A549 (cell line): Measurements from ENCODE around the gene DES. TPM values are rescaled to one million over a fixed set of nuclear protein-coding genes. Genes with fewer than 3 reads are reported as not detected.
A peak's percentile ranks its signal among the peaks of the same experiment; 100 is the strongest.

ENCODE experiments used
- ATAC-seq, 2 experiments: fragments of 200-7000 bp in 1 of 2; fragments of >200 bp in 1 of 2; cut with Nextera tagmentation in 1 of 2; cut with Tn5 transposase in 1 of 2; 3 replicates each; pipeline versions ENCODE4 v1.8.0 to v1.9.1; 2018 to 2020; ENCODE audit warnings: mild to moderate bottlenecking in 1 of 2, moderate library complexity in 1 of 2
- CTCF ChIA-PET: fragments of 300-600 bp; sonication (Branson Sonifier 250); formaldehyde crosslinking; extraction: SDS; loops from one replicate; lab custom pipeline; 2021; ENCODE audit warnings: antibody characterized with exemption, inconsistent platforms; lab: Yijun Ruan, JAX
- POLR2A ChIA-PET: fragments of 350-600 bp; formaldehyde crosslinking; extraction: SDS; loops from one replicate; lab custom pipeline; 2021; ENCODE audit warnings: antibody characterized with exemption, inconsistent platforms; lab: Yijun Ruan, JAX
- DNase-seq, 2 experiments: peaks; one replicate each; pipeline versions ENCODE4 v3.0.0 to v3.0.0-alpha.2; 2011 to 2016; ENCODE audit warnings: low read depth in 1 of 2, low spot score in 1 of 2
- FAIRE-seq: peaks from 2 replicates; lab custom pipeline; 2011; peaks lifted over from hg19 to GRCh38; lab: Jason Lieb, UNC
- H3K27ac ChIP-seq, 2 experiments: fragments of >200 bp; sonication (Bioruptor Twin); formaldehyde crosslinking; 3 replicates each; pipeline ENCODE4 v1.5.1; 2016 to 2017
- H3K4me1 ChIP-seq: fragments of >200 bp; sonication (Bioruptor Twin); formaldehyde crosslinking; 3 replicates; pipeline ENCODE4 v1.6.1; 2016
- H3K4me2 ChIP-seq: fragments of >200 bp; sonication (Bioruptor Twin); formaldehyde crosslinking; 3 replicates; pipeline ENCODE4 v1.6.1; 2016
- H3K4me3 ChIP-seq: fragments of >200 bp; sonication (Bioruptor Twin); formaldehyde crosslinking; 3 replicates; pipeline ENCODE4 v1.5.1; 2016
- H3K9me3 ChIP-seq: fragments of >200 bp; sonication (Bioruptor Twin); formaldehyde crosslinking; 3 replicates; pipeline ENCODE4 v1.6.1; 2016
- CEBPB ChIP-seq, 2 experiments: fragments of >200 bp in 1 of 2; sonication (Bioruptor Twin) in 1 of 2; formaldehyde crosslinking in 1 of 2; IDR thresholded peaks; 2 replicates each; pipeline ENCODE4 v1.6.1; 2012 to 2016
- CHD4 ChIP-seq: fragments of 200-600 bp; sonication (generic); IDR thresholded peaks from 2 replicates; pipeline ENCODE4 v1.6.1; 2016; ENCODE audit warnings: antibody characterized with exemption, mild to moderate bottlenecking, borderline replicate concordance
- CTCF ChIP-seq: fragments of >200 bp; sonication (Bioruptor Twin); formaldehyde crosslinking; IDR thresholded peaks from 3 replicates; pipeline ENCODE4 v1.5.1; 2016
- EP300 ChIP-seq, 2 experiments: fragments of >200 bp; sonication (Bioruptor Twin); formaldehyde crosslinking; IDR thresholded peaks; 2 replicates in 1 of 2; 3 replicates in 1 of 2; pipeline ENCODE4 v1.6.1; 2016 to 2017
- ESRRA ChIP-seq: fragments of 150-350 bp; IDR thresholded peaks from 2 replicates; pipeline ENCODE4 v1.6.1; 2014; ENCODE audit warnings: mild to moderate bottlenecking, low read length, borderline replicate concordance
- FOSL2 ChIP-seq, 2 experiments: fragments of 450-650 bp in 1 of 2; fragments of >200 bp in 1 of 2; sonication (Bioruptor Twin) in 1 of 2; formaldehyde crosslinking; IDR thresholded peaks; 2 replicates each; pipeline versions ENCODE4 v1.5.0 to v1.6.1; 2016 to 2020; ENCODE audit warnings: mild to moderate bottlenecking in 1 of 2, moderate library complexity in 1 of 2
- FOXS1 ChIP-seq: fragments of 250-450 bp; sonication (Bioruptor Pico); IDR thresholded peaks from 2 replicates; pipeline ENCODE4 v1.5.0; 2020; ENCODE audit warnings: mild to moderate bottlenecking, moderate library complexity
- GATA3 ChIP-seq: IDR thresholded peaks from 2 replicates; pipeline ENCODE4 v1.6.1; 2012; ENCODE audit warnings: borderline replicate concordance
- HDAC2 ChIP-seq: fragments of 200-600 bp; sonication (generic); IDR thresholded peaks from 2 replicates; pipeline ENCODE4 v1.6.1; 2016
- JUN ChIP-seq, 2 experiments: fragments of >200 bp; sonication (Bioruptor Twin); formaldehyde crosslinking; IDR thresholded peaks; 2 replicates in 1 of 2; 3 replicates in 1 of 2; pipeline ENCODE4 v1.6.1; 2016 to 2017
- JUNB ChIP-seq: fragments of >200 bp; sonication (Bioruptor Twin); formaldehyde crosslinking; IDR thresholded peaks from 2 replicates; pipeline ENCODE4 v1.6.1; 2016
- MAFK ChIP-seq: fragments of 450-650 bp; IDR thresholded peaks from 2 replicates; pipeline ENCODE4 v1.6.1; 2014; ENCODE audit not compliant: partially characterized antibody
- MAX ChIP-seq: IDR thresholded peaks from 2 replicates; pipeline ENCODE4 v1.6.1; 2012
- POLR2A ChIP-seq: IDR thresholded peaks from 2 replicates; pipeline ENCODE4 v1.6.1; 2012; ENCODE audit warnings: mild to moderate bottlenecking, low read length
- POLR2AphosphoS2 ChIP-seq: conservative IDR thresholded peaks from 2 replicates; pipeline ENCODE4 v1.6.1; 2012; ENCODE audit warnings: low read length, improper control_type of control experiment, inconsistent platforms
- RAD21 ChIP-seq, 2 experiments: fragments of >200 bp in 1 of 2; sonication (Bioruptor Twin) in 1 of 2; formaldehyde crosslinking in 1 of 2; IDR thresholded peaks in 1 of 2; conservative IDR thresholded peaks in 1 of 2; 2 replicates in 1 of 2; 3 replicates in 1 of 2; pipeline ENCODE4 v1.6.1; 2012 to 2018; ENCODE audit warnings: inconsistent platforms in 1 of 2
- RARB ChIP-seq: fragments of 250-450 bp; sonication (Bioruptor Pico); IDR thresholded peaks from 2 replicates; pipeline ENCODE4 v1.8.0; 2021; ENCODE audit warnings: mild to moderate bottlenecking, moderate library complexity
- ZFP36 ChIP-seq: fragments of 450-650 bp; IDR thresholded peaks from 2 replicates; pipeline ENCODE4 v1.6.1; 2014; ENCODE audit warnings: borderline replicate concordance; ENCODE audit not compliant: partially characterized antibody
- ZSCAN20 ChIP-seq: fragments of 250-450 bp; sonication (Bioruptor Pico); IDR thresholded peaks from 2 replicates; pipeline ENCODE4 v1.8.0; 2022; ENCODE audit warnings: mild to moderate bottlenecking, moderate library complexity
- WGBS: methylation state at CpG from one replicate; pipeline ENCODE4 v1.1.6; 2017; ENCODE audit errors: missing lambda C conversion rate; 5-methylcytosine and 5-hydroxymethylcytosine counted together
- polyA plus RNA-seq, 4 experiments: library from polyadenylated mRNA; depleted of rRNA in 3 of 4; stranded (reverse); fragments of >200 nt; fragmentation: RNase III in 1 of 4; extraction: RNeasy Plus Mini Kit Qiagen cat#74134 plus additional on column Dnase treatment in 1 of 4; gene quantifications; 2 replicates in 3 of 4; 3 replicates in 1 of 4; pipeline ENCODE4 v1.2.3, GENCODE V29; 2011 to 2017
- TF ChIP-seq, protein P1 (sequence below): fragments of 150-350 bp; IDR thresholded peaks from 2 replicates; pipeline ENCODE4 v1.6.1; 2014; ENCODE audit warnings: low read depth, mild to moderate bottlenecking, low read length
- TF ChIP-seq, protein P2 (sequence below): fragments of >200 bp; sonication (Bioruptor Twin); formaldehyde crosslinking; IDR thresholded peaks from 3 replicates; pipeline ENCODE4 v1.6.1; 2016

DES gene
- polyA plus RNA-seq, 2 of the 4 experiments (the other 2 are of a cell fraction) = 0.06 TPM; not detected in 1

DNA sequence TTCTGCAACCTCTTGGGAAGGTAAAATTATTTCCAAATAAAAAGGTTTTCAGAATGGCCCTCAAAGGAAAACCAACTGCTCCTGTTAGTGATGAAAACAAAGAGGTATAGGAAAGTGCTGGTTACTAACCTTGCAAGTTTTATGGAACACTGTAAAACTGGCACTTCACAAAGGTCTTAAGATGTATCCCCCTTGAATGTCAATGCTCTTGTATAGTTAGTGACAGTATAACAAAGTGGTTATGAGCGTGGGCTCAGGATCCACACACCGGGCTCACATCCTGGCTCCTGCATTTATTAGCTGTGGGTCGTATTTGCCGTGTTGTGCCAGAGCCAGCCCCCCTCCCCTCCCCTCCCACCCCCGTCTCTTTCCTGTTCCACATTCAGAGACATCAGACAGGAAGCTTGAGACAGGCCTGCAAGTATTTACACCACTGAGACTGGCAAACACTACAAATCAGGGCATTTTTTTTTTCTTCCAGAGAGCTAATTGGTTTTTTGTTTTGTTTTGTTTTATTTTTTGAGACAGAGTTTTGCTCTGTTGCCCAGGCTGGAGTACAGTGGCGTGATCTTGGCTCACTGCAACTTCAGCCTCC is 21.2 kb upstream of the DES start:
- ChIA-PET POLR2A (no interaction called here), CTCF (interaction anchor here (1.9 to 12.2 kb wide), 2 partner anchors 8 to 132 kb away, joined by 10 to 362 read pairs; no protein-coding TSS in a partner anchor)
- Histone ChIP-seq H3K4me3 (no peak overlapping the region), H3K27ac (no peak overlapping the region), H3K4me1 (peaks cover 28% of the 10 kb centered on the region), H3K9me3 (no peaks in the 10 kb centered on the region), H3K4me2 (no peak overlapping the region)
- DNase-seq = no peak
- WGBS = 89% methylated on average over 6 of the region's 6 CpGs
- ATAC-seq = no peak
- no peak for FAIRE-seq
- no peak for TF ChIP-seq ESRRA
- no peak for TF ChIP-seq FOSL2 (IDR thresholded peaks at IDR 0.05)
- no peak for TF ChIP-seq FOSL2 (CRISPR knock-in tag; IDR thresholded peaks at IDR 0.05)
- TF ChIP-seq POLR2AphosphoS2 = no peak
- no peak for TF ChIP-seq ZSCAN20 (CRISPR knock-in tag)
- TF ChIP-seq CHD4 = no peak
- TF ChIP-seq POLR2A = no peak

DNA sequence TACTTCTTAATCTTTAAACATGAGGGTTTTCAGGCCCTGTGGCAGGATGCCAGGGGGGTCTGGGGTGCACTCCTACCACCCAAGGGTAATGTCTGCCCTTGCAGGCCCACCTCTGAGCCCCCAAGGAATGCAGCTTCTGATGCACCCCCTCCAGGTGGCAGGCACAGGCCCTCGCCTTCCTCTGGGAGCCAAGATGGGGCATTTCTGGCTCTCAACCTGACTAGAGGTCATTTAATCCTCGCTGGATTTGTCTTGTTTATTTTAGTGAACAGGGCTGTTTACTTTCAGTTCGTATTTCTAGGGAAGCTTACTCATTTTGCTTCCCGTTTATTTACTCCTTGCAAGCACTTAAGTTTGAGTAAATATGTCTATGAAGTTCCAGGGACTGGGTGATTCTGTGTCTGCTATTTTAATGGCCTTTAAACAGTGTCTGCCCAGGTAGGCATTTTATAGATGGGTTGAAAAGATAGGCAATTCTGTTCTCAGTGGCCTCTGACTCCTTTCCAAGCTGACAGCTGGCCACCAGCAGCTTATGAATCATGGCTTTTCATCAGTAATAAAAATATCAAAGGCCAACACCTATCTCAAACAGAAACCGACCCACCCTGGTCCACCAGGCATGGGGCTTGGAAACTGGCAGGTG is 19.3 kb upstream of the DES start:
- ATAC-seq (peak; percentile 62 to 84), FAIRE-seq (no peak), DNase-seq (peak in 1 of 2 experiments; percentile 82)
- Histone ChIP-seq H3K9me3 (no peaks in the 10 kb centered on the region), H3K4me3 (no peak overlapping the region), H3K4me2 (peak overlapping the region; percentile 72), H3K4me1 (peaks cover 31% of the 10 kb centered on the region), H3K27ac (0 out of 6 replicates have a peak overlapping the region, but pooled peaks of 1 of the 2 experiments have one; percentile 7)
- CTCF ChIA-PET = interaction anchor here (0.7 to 12.2 kb wide), 9 partner anchors 10 to 130 kb away, joined by 3 to 362 read pairs (median 3); a partner anchor contains a TSS
- POLR2A ChIA-PET = interaction anchor here (0.6 to 1.2 kb wide), 3 partner anchors 8 to 235 kb away, joined by 3 to 7 read pairs (median 3); partner anchors contain the start of gene DNPEP
- WGBS = 7% methylated on average over 5 of the region's 5 CpGs
- TF ChIP-seq CTCF = no peak
- TF ChIP-seq, protein P1, sequence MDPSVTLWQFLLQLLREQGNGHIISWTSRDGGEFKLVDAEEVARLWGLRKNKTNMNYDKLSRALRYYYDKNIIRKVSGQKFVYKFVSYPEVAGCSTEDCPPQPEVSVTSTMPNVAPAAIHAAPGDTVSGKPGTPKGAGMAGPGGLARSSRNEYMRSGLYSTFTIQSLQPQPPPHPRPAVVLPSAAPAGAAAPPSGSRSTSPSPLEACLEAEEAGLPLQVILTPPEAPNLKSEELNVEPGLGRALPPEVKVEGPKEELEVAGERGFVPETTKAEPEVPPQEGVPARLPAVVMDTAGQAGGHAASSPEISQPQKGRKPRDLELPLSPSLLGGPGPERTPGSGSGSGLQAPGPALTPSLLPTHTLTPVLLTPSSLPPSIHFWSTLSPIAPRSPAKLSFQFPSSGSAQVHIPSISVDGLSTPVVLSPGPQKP = no peak
- no peak for TF ChIP-seq HDAC2
- peak; percentile 61 to 66; a peak in 4 of 5 replicates for TF ChIP-seq JUN (IDR thresholded peaks at IDR 0.05)
- peak; percentile 58 for TF ChIP-seq FOSL2 (IDR thresholded peaks at IDR 0.05)
- peak; percentile 92 for TF ChIP-seq FOSL2 (CRISPR knock-in tag; IDR thresholded peaks at IDR 0.05)
- no peak for TF ChIP-seq RAD21 (conservative IDR thresholded peaks at IDR 0.05 in 1 of 2, IDR thresholded peaks at IDR 0.05 in 1 of 2)
- TF ChIP-seq, protein P2, sequence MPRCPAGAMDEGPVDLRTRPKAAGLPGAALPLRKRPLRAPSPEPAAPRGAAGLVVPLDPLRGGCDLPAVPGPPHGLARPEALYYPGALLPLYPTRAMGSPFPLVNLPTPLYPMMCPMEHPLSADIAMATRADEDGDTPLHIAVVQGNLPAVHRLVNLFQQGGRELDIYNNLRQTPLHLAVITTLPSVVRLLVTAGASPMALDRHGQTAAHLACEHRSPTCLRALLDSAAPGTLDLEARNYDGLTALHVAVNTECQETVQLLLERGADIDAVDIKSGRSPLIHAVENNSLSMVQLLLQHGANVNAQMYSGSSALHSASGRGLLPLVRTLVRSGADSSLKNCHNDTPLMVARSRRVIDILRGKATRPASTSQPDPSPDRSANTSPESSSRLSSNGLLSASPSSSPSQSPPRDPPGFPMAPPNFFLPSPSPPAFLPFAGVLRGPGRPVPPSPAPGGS = 0 out of 3 replicates have a peak, but pooled peaks have one; percentile 46
- peak in 1 of 2 experiments; percentile 47; a peak in 1 of 4 replicates for TF ChIP-seq CEBPB (IDR thresholded peaks at IDR 0.05)
- TF ChIP-seq RARB (CRISPR knock-in tag) = 0 out of 2 replicates have a peak, but pooled peaks have one; percentile 56
- peak; percentile 78 for TF ChIP-seq ZFP36
- TF ChIP-seq JUNB = peak; percentile 77; the same call in 1 of the 2 replicates
- TF ChIP-seq FOXS1 (CRISPR knock-in tag) = peak; percentile 84; the same call in 1 of the 2 replicates
- peak; percentile 19 for TF ChIP-seq MAFK
- peak; percentile 92 for TF ChIP-seq GATA3
- no peak; a peak in 1 of 5 replicates for TF ChIP-seq EP300 (IDR thresholded peaks at IDR 0.05)
- peak; percentile 64 for TF ChIP-seq MAX
- TF ChIP-seq, all 56 proteins: peak for 11
